ENCODE measurements around the gene IQSEC2.

DNA sequence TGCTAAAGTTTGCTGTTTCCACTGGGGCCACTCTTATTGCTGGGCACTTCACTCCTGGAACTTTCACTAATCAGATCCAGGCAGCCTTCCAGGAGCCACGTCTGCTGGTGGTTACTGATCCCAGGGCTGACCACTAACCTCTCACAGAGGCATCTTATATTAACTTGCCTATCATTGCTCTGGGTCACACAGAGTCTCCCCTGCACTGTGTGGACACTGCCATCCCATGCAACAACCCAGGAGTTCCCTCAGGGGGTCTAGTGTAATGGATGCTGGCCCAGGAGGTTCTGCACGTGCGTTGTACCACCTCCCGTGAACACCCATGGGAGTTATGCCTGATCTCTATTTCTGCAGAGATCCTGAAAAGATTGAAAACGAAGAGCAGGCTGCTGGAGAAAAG lies 41.8 kb upstream of the IQSEC2 start:
- TF ChIP-seq TAF7 (optimal IDR thresholded peaks at IDR 0.05; ENCODE audit: borderline replicate concordance, low read depth, low read length) (no peak), POLR2AphosphoS5 (IDR thresholded peaks at IDR 0.05; ENCODE audit: low read depth, low read length) (no peak)
- TF ChIP-seq, protein P1, sequence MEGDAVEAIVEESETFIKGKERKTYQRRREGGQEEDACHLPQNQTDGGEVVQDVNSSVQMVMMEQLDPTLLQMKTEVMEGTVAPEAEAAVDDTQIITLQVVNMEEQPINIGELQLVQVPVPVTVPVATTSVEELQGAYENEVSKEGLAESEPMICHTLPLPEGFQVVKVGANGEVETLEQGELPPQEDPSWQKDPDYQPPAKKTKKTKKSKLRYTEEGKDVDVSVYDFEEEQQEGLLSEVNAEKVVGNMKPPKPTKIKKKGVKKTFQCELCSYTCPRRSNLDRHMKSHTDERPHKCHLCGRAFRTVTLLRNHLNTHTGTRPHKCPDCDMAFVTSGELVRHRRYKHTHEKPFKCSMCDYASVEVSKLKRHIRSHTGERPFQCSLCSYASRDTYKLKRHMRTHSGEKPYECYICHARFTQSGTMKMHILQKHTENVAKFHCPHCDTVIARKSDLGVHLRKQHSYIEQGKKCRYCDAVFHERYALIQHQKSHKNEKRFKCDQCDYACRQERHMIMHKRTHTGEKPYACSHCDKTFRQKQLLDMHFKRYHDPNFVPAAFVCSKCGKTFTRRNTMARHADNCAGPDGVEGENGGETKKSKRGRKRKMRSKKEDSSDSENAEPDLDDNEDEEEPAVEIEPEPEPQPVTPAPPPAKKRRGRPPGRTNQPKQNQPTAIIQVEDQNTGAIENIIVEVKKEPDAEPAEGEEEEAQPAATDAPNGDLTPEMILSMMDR (IDR thresholded peaks at IDR 0.05; ENCODE audit: control extremely low read depth in 1 of 3, insufficient read depth in 1 of 3, low read depth in 1 of 3, low read length in 3 of 3): no peak

Measured in H1 (cell line).